HG03280 (cell line): Measurements from ENCODE around the gene VMP1.
"Not testable (repeated sequence)": the region's sequence is repeated elsewhere in the genome, so short reads cannot be mapped to it uniquely, and the experiment has no call there.

Experiments
- ATAC-seq: cut with Tn5 transposase; IDR thresholded peaks from one replicate; pipeline ENCODE4 v1.9.1; 2021; ENCODE audit warnings: mild to moderate bottlenecking, moderate library complexity; ENCODE audit not compliant: unreplicated experiment

Gene VMP1

DNA sequence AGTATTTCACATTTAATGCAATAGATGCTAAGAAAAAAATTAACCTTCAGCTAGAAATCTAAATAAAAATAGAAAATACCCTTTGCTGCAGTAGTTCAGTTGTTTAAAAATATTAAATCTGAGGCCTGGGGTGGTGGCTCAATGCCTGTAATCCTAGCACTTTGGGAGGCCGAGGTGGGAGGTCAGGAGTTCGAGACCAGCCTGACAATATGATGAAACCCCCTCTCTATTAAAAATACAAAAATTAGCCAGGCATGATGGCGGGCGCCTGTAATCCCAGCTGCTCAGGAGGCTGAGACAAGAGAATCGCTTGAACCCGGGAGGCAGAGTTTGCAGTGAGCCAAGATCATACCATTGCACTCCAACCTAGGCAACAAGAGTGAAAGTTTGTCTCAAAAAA, 98.9 kb downstream of the VMP1 start:
- not testable (repeated sequence) for ATAC-seq

DNA sequence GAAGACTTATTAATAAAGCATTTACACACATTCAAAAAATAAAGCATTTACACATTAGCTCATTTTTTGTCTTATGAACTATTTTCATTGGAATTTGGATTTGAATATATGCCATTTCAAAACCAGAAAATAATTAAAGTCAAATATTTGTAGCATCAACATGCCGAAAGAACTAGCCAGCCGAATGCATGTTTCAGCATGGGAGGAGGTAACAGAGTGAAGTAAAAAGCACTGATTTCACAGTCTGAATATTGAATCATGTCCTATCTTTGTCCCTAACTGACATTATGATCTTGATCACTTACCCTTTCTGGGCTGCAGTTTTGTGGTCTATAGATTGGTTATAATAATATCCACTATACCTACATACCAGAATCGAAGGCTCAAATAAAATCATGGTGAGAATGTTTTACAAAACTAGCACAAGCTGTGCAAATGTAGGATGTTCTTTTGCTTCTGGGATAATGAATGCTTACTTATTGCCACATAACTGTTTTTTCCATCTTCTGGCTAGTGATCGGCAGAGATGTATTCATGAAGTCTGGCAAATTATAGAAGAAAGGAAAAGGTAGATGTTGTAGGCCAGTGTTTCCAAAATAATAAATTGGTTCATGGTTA, 100.5 kb downstream of the VMP1 start:
- ATAC-seq = no peak

DNA sequence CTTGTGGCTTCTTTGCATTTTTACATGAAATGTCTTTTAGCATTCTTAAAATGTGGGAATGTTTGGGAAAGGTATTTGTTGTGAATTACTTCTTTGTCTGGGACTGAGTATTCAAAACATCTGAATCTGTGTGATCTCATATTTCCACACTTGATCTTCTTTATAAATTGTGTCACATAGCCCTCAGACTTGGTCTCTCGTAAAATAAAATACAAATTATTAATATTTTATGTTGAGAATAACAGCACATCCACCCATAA, 103.4 kb downstream of the VMP1 start:
- ATAC-seq = no peak

DNA sequence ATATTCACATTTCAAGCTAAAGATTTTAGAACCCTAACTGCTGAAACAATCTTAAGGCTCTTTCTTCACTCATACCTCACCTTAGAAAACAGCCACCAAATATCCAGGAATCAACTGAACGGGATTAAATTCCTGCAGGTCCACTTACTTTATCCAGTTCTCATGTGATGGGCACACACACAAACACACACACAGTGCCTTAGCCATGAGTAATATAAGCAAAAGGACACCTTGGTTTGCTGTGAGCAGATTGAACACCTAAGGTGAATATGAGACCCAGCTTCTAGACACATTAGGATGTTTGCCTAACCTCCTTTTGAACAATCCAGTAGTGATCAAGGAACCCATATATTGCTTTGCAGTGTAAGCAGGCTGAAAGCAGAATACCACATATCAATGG, 103.8 kb downstream of the VMP1 start:
- no peak for ATAC-seq

DNA sequence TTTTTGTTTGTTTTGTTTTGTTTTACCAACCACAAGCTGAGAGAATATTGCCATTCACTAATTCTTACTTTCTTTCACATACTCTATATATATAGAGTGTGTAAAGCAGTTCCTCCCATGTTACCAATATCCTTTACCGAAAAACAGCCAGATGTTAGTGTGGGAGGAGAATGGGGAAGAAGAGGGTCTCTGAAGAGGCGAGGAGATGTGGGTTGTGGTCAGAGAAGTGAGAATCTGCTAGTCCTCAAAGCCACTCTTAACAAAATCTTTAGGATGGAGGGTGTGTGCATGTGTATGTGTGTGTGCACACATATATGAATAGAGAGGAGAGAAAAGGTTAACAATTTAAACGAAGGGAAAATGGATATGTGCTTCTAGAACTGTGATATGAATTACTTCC, 104.7 kb downstream of the VMP1 start:
- no peak for ATAC-seq

DNA sequence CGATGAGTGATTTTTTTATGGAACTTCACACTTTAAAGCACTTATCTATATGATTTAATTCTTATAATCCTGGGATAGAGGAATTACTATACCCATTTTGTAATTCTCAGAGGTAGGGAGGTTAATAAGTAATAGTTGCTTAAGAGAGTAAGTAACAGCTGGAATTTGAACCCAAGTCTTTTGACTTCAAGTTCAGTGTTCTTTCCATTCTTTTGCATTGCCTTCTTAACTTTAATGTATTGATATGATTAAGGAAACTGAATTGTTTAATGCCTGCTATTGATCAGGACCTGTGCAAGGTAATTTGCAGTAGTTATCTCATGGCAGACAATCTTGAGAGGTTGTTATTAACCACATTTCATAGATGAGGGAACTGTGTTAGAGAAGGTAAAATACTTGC, 106.8 kb downstream of the VMP1 start:
- ATAC-seq = no peak

DNA sequence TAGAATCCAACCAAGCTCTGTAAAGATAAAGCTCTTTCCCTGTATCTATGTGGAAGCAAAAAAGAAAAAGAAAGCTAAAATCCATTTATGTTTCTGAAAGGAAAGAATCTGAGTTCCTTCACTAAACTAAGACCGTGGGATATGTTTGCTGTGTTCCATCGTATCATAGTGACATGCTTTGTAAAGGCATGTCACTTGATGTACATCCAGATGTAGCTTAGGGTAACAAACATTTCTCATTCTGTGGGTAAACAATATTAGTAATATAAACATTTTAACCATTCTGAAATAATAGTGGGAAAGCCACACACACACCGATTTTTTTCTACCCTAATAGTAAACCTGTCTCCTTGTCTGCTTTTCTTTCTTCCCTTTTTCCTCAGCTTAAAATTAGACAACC, 107.2 kb downstream of the VMP1 start:
- no peak for ATAC-seq

DNA sequence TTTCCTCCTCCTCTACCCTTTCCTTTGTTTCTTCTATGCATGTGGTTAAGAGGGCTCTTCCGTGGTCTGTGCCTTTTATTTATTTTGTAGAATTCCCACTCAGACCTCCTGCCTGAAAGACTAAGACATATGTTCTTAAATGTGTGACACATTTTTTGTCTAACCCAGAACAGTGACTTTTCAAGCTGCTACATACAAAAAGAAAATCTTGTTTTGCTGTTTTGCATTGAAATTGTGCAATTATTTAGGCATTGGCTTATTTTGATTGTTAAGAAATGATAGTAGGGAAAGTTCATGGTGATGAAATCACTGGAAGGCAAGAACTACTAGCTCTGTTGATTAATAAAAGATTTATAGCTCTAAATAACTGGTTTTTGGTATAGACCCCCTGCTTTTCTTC, 108.5 kb downstream of the VMP1 start:
- ATAC-seq = no peak

DNA sequence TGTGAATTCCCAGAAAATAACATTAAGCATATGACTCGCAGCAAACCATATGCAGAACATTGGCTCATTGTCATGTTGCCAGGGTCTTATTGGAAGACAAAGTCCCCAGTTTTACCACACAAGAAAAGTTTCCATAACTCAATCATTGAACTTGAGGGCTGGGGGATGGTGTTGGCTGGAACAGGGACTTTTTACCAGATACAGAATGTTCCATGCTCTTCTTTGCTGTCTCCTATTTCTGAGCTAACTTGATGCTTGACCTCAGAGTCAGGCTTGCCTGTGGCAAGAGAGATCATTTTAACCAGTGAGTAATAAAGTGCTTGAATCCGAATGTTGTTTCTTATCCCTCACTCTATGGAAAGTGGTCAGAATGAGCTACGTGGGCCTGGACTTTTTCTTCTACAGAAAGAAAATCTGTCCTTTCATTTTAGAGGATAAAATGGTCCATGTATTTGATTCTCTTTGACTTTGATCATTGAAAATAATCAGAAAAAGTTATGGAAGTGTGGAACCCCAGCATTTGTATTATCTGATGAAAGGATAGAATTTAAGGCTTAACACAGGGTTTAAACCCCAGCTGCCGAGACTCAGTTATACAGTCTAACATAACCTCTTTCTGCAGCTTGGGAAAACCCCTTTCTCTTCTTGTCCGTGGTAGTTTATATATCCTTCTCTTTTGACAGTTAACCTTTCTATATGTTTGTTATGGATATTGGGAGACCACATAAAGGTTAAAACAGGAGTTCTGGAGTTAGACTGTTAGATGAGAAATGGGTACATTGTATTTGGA, 118.3 kb downstream of the VMP1 start:
- ATAC-seq = no peak

DNA sequence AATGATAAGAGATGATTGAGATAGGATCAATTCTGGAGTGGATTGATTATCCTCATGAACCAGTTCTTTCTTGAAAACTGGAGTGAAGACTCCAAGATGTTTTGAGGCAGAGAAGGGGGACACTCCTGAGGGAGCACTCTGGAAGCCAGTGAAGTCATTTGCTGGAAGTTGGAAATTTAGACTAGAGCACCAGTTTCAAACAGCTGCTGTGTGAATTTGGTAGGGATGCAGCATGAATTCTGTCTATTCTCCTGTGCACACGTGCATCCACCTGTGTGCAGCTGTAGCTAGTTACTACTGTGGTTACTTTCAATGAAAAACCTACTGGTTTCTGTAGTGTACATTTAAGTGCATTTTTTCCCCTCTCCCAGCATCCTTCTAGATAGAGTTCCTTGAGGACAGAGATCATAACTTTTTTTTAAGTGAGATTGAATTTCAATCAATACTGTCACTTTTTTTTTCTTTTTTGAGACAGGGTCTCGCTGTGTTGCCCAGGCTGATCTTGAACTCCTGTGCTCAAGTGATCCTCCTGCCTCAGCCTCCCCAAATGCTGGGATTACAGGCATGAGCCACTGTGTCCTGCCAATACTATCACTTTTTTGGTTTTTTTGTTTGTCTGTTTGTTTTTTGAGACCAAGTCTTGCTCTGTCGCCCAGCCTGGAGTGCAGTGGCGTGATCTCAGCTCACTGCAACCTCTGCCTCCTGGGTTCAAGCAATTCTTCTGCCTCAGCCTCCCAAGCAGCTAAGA, 119.4 kb downstream of the VMP1 start:
- no peak for ATAC-seq

DNA sequence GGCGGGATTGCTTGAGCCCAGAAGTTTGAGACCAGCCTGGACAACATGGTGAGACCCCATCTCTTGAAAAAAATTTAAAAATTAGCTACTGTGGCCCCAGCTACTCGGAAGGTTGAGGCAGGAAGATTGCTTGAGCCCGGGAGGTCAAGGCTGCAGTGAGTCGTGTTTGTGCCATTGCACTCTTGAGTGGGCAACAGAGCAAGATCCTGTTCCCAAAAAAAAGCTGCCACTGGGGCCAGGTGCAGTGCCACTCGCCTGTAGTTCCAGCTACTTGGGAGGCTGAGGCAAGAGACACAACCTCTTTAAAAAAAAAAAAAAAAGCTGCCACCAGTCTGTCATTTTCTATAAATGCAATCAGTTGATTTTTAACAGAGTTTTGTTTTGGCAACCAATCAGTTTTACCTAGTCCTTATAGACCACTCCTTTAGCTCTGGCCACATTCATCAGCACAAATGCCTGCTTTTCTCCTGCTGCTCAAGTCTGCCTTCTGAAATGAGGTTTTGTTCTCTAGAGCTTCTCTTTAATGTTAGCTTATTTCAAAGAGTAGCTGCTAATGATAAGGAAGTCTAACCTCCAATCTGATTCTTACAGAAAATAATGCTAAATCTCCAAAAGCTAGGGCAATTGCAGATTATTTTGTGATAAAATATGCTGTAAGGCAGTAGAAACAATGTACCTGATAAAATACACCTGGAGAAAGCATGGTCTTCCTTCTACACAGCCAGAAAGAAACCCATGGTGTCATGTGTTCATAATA, 120.4 kb downstream of the VMP1 start:
- ATAC-seq = no peak

DNA sequence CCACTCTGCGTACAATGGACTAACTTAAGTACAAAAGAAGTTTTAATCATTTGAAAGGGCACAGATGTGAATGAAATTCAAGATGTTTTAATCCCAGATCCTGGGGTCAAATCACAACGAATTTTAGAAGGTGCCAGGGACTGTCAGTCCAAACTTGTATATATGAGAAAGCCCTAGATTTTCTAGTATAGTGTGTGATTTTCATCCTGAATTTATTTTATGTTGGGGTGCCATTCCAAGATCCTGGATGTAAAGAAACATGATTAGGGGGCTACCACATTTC, 121.0 kb downstream of the VMP1 start:
- no peak for ATAC-seq

DNA sequence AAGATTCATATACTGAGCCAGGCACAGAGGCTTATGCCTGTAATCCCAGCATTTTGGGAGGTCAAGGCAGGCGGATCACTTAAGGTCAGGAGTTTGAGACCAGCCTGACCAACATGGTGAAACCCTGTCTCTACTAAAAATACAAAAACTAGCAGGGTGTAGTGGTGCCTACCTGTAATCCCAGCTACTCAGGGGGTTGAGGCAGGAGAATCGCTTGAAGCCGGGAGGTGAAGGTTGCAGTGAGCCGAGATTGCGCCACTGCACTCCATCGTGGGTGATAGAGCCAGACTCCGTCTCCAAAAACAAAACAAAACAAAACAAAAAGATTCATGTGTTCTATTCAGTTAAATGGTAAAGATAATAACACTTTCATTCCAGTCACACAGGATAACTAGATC, 121.4 kb downstream of the VMP1 start:
- ATAC-seq = not testable (repeated sequence)

DNA sequence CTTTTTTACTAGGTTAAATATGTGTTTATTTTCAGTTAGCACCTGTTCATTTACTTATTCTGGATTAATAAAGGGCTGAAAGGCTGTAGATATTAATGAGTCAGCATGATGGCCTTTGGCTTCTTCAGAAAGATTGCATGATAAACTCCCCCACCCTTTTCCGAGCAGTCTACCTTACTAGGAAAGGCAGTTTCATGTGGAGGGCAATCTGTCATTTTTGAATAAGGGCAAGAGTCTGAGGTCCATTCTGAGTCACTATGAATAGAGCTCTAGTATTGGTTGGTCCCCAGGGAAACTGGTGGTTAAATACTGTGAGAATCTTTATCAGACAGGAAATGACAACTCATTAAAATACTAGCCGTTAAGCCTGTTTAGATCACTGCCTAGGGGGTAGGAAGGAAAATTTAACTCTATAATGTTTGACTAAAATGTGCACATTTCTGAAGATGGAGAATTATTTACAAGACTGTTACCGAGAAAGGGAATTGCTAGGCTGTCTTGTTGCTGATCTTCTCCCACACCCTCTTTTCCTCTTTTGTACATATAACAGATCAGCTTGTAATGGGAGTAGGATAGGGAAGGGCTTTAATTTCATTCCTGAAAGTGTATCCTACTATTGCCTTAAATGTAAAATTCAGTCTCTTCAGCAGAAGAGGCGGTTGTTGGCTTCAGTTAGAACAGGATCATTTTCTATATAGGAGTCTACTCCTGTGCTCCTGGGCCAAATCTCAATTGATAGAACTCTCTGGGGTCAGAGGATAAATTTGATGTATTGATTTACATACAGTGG, 122.0 kb downstream of the VMP1 start:
- peak; percentile 62 for ATAC-seq

DNA sequence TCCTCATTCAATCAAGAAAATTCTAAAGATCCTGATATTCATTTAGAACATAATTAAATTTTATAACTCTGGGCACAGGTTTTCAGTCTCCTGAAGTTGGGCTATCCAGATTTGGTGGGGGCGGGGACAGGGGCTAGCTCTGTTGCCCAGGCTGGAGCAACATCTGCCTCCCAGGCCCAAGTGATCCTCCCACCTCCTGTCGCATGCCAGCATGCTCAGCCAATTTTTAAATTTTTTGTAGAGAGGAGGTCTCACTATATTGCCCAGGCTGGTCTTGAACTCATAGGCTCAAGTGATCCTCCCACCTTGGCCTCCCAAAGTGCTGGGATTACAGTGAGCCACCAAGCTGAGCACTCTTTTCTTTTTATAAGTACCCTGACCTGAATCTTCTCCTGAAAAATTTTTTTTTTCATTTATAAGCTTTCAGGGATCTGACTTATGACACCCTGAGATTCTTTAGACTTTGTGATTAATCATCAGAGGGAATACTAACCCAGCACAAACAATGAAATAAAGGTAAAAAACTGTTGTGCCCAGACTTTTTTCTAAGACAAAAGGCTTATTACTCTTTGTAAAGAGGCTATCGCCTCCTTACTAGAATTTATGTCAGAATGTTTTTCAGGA, 122.7 kb downstream of the VMP1 start:
- ATAC-seq = no peak

DNA sequence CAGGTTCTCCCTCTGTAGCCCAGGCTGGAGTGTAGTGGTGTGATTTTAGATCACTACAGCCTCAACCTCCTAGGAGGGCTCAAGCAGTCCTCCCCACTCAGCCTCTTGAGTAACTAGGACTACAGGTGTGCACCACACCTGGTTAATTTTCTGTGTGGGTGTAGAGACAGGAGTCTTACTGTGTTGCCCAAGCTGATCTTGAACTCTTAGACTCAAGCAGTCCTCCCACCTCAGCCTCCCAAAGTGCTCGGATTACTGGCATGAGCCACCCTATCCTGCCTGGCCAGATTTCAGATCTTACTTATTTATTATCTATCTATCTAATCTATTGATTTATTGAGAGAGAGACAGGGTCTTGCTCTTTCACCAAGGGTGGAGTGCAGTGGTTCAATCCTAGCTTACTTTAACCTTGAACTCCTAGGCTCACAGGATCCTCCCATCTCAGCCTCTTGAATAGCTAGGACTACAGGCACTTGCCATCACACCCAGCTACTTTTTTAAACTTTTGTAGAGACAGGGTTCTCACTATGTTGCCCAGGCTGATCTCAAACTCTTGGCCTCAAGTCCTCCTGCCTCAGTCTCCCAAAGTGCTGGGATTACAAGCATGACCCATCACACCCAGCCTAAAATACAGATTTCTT, 123.5 kb downstream of the VMP1 start:
- ATAC-seq = no peak

DNA sequence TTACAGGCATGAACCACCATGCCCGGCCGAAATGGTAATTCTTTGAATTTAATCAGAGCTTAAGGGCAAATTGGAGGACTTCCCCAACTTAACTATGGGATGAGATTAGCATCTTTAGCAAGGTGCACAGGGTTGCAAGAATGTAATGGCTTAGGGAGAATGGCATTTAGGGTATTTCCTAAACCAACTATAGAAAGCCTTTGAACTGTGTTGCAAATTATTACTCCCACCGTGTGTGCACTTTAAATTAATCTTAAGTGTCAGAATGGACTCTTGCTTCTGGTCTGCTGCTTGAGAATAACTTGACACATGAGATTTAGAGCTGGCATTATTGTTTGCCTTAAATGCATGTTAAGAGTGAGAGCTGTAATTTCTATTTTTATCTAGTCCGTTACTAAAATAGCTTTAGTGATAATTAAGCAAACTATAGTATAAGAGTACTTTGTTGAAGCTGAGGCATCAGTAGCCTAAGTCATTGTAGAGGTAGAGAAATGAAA, 125.5 kb downstream of the VMP1 start:
- no peak for ATAC-seq

DNA sequence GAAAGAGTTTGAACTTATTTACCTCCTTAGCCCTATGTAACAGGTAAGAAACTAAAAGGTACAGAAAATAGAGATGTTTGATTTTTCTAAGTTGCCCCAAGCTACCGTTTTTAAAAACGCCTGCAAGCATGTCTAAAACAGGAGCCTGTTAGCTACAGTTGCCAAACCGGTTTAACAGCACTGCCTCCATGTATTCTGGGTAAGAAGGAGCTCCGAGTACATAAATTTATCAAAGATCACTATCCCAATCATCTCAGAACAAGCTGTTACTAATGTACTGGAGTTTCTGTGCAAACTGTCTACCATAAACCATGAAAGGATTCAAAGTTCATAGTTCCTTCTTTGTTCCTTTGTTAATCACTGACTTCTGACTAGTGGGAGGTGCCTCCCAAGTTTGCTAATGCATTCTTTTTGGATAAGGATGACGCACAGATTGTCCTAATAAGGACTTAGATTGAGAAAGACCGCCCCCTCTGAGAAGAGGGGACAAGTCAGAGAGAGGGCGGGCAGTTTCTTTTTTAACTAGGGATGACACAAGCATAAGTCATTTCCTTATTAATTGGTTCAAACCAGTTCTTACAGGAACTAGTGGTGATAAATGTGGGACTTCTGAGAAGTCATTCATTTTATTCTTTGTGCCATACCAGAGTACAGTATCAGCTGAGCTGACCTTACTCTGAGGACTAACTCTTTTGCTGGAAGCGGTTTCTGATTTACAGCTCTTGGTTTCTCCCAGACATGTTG, 130.0 kb downstream of the VMP1 start:
- ATAC-seq = peak; percentile 78
